ENCODE measurements around the gene WNT3A. TPM values are rescaled to one million over a fixed set of nuclear protein-coding genes. Genes with fewer than 3 reads are reported as not detected.

The WNT3A gene
- total RNA-seq, 1 donor from 2014 or later = 0.39 TPM

DNA sequence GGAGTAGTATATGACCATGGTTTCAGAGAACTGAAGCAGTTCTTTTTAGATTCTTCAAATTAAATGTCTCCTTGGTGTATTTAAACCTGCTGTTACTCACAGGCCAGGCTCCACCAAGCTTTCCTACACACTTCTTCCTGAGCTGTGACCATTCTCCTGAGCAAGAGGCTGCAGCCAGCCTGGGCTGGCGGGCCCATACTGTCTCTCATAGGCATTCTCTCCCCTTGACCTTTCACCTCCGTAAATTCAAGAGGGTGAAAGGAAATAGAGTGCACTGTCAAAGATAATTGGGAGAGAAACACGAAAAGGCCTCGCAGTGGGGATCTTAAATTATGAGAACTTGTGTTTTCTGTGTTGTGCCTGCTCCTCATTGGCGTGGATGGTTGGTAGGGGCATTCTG, 78.0 kb downstream of the WNT3A start:
- no peak for DNase-seq

DNA sequence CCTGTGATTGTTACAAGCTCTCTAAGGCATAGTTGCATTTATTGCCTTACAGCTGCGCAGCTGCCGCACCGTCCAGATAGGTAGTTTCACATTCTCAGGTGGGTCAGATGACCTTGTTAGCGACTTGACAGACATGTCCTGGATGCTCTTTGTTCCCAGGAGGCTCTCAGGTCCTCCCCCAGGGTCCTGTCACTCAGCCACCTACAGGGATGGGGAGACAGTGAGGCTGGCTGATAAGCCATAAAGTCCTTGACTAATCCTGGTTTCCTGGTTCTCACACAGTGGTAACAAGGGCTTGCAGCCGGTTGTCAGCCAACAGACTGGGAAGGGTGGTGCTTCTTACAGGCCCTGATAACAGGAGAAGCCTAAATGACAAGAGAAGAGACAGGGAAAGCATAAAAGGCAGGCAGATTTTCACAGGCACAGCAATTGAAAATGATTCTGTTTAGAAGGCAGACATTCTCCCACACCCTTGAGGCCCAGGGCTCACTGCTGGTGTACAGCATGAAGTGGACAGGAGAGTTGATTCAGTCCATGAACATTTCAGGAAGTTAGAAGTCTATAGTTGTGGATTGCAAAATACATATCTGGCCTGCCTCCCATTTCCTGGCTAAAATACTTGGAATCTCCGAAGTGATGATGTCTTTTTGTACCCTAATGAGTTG, 78.6 kb downstream of the WNT3A start:
- no peak for DNase-seq

DNA sequence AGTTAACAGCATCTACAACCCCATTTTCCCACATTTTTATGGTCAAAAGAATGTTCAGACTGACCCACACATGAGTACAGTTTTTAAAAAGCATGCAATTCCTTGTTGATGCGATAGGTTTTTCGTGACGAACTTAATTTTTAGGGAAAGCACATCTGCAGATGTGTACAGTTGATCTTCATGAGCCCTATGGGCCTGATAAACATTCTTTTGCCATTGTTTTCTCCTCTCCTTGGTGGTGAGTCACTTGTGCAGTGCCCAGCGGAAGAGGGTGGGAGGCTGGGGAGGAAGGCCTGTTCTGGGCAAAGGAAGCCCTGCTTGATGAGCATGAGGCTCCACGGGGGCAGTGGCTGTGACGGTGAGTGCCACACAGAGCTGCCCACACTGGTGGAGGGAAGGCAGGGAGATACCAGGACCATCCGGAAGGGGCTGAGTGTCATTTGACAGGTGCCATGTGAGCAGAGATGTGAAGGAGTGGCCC, 81.0 kb downstream of the WNT3A start:
- no peak for DNase-seq

GRCh38 chr1:228088586-228089498, 82.0 kb downstream of the WNT3A start:
- DNase-seq = no peak

DNA sequence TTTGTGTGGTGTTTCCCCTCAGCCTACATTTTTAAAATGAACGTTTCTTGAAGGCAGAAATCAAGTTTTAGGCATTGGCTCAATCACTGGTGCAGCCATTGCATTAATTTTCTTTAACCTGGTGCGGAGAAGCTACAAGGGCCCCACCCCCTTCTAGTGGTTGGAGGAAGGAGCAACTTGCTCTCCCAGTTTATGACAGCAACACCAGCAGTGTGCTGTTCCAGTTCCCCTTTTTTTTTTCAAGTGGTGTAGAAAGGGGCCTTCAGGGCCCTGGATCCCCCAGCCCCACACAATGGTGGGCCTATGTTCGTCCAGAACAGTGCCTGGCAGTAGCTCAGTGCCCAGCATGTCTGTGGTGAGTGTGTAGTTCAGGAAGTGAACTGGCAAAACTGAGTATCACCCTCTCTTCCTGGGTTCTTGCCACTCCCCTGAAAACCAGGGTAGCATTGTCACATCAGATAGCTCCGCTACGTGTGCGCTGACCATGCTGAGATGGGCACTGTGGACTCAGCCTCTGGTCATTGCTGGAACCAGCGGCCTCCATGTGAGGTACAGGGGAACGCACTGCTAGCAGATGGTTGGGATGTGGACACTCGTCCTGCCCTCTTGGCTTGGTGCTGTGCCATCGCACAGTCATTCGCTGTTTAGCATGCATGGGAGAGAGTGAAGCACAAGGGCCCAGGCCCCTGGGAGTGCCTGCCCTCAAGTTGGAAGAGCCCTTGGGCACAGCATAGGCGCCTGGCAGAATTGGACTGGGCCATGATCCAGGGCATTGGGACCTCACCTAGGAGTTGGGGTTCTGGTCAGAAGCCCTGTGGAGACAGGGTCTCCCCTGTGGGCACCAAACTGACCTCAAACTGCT, 83.0 kb downstream of the WNT3A start:
- DNase-seq = no peak

DNA sequence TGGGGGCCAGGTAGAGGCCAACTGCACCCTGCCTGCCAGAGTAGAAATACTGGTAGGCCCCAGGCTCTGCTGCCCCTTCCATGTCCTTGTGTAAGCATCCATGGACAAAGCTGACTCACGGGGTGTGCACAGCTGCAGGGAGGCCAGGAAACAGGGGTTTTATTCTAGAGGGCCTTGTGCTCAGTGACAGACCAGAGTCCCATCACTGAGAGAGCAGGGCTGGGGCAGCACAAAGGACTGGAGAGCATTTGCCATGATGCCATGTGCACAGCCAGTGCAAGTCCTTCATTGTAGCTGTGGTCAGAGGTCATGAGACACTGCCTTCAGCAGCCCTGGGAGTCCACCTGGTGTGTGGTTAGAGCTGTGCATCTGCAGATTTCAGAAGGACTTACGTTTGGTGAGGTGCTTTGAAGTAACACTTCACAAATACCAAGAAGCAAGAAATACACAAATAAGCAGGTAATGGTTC, 83.8 kb downstream of the WNT3A start:
- no peak for DNase-seq

DNA sequence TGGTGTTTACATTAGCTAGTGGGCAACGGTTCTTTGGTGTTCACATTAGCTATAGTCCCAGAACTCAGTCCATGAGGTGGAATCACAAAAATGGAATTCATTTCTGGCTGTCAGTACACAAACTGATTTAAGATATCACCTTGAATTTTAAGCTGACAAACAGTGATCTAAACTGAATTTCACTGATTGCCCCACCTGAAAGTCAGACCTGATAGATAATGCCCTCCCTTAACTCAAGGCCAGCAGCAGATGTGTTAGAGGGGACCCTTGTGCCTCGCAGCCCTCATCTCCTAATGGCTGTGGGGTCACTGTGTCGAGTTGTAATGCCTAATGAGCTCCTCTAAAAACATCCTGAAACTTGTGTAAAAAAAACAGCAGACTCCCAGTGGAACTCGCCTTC, 84.3 kb downstream of the WNT3A start:
- DNase-seq = no peak

DNA sequence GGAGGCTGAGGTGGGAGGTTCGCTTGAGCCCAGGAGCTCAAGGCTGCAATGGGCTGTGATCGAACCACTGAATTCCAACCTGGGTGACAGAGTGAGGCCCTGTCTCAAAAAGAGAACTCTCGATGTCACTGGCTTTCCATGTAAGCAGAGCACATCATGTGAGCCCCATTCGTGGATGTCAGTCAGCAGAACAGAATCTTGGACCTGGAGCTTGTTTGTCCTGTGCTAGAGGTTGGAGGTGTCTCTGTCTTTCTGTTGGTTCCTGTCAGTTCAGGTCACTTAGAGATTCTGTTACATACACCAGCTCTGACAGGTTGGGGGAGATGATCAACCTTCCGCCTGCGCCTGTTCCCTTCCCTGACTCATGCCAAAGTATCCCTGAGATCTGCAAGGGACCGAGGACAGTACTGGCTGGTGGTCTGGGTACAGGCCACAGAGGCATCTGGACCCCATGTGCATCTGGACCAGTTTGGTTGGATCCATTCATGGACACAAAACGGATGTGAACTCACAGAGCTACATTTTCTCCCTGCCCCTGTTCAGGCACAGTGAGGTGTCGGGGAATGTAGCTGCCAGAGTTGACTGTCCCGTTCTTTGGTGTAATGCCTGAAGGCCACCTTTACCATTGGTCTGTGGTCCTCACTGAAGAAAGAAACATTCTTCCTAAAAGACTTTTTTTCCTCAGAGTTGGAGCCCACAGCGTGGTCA, 85.7 kb downstream of the WNT3A start:
- DNase-seq = no peak

GRCh38 chr1:228093050-228093906, 86.5 kb downstream of the WNT3A start:
- no peak for DNase-seq

DNA sequence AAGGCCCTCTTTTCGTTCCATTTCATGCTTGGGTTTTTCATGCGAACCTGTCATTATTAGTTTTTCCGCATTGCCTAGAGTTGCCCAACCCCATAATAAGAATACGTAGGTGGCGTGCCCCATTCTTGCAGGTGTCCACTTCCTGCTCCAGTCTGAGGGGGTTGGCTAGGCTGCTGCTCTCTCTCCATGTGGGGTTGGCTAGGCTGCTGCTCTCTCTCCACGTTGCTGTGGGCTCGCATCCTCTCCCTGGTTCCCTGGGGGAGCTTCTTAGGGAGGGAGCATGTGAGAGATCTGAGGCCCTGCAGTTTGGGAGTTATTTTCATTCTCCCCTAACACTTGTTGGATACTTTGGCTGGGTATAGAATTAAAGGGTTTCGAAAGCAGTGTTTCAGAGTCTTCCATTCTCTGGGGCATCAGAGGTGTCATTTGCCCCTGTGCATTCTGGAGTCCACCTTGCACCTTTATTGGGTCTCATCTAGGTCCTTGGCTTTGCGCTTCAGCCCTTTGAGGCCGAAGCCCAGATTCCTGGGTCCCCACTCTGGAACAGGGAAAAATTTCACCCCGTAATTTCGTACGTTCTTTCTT, 87.7 kb downstream of the WNT3A start:
- DNase-seq = no peak

- no peak for DNase-seq
Observed at GRCh38 chr1:228095161-228095560, 88.4 kb downstream of the WNT3A start.

DNA sequence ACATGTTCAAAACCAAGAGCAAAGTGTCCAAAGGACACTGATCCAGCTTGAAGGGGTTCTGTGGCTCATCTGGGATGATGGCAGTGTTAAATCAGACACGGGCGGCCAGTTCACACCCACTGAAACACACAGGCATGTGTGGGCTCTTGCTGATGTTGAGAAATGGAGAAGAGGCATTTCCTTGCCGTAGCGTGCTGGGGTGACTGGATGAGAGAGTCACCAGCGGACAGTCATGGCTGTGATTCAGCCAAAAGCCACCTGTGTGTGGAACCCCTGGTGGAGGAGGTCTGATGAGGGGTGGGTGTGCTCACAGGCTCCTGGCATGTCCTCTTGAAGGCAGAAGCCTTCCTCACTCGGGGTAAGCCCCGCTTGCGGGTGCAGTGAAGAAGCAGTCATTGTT, 89.1 kb downstream of the WNT3A start:
- DNase-seq = no peak

- DNase-seq = no peak
Observed at GRCh38 chr1:228096416-228097332, 89.9 kb downstream of the WNT3A start.

DNA sequence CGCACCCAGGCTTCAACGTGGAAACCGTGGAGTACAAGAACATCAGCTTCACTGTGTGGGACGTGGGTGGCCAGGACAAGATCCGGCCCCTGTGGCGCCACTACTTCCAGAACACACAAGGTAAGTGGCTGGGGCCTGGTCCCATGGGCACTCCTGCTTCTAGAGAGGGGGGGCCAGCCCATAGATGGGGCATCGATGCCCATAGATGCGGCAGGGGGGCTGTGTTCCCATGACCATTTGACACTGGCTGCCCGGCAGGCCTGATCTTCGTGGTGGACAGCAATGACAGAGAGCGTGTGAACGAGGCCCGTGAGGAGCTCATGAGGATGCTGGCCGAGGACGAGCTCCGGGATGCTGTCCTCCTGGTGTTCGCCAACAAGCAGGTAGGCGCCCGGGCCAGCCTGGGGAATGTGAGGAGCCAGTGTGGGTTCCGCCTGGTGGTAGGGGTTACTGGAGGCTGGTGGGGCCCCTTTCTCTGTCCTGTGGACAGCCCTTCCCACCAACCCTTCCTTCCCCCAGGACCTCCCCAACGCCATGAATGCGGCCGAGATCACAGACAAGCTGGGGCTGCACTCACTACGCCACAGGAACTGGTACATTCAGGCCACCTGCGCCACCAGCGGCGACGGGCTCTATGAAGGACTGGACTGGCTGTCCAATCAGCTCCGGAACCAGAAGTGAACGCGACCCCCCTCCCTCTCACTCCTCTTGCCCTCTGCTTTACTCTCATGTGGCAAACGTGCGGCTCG, 90.7 kb downstream of the WNT3A start:
- DNase-seq = no peak

DNA sequence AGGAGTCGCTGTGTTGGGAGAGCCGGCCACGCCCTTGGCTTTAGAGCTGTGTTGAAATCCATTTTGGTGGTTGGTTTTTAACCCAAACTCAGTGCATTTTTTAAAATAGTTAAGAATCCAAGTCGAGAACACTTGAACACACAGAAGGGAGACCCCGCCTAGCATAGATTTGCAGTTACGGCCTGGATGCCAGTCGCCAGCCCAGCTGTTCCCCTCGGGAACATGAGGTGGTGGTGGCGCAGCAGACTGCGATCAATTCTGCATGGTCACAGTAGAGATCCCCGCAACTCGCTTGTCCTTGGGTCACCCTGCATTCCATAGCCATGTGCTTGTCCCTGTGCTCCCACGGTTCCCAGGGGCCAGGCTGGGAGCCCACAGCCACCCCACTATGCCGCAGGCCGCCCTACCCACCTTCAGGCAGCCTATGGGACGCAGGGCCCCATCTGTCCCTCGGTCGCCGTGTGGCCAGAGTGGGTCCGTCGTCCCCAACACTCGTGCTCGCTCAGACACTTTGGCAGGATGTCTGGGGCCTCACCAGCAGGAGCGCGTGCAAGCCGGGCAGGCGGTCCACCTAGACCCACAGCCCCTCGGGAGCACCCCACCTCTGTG, 91.6 kb downstream of the WNT3A start:
- DNase-seq = no peak

- DNase-seq = no peak
Observed at GRCh38 chr1:228099331-228099732, 92.5 kb downstream of the WNT3A start.

DNA sequence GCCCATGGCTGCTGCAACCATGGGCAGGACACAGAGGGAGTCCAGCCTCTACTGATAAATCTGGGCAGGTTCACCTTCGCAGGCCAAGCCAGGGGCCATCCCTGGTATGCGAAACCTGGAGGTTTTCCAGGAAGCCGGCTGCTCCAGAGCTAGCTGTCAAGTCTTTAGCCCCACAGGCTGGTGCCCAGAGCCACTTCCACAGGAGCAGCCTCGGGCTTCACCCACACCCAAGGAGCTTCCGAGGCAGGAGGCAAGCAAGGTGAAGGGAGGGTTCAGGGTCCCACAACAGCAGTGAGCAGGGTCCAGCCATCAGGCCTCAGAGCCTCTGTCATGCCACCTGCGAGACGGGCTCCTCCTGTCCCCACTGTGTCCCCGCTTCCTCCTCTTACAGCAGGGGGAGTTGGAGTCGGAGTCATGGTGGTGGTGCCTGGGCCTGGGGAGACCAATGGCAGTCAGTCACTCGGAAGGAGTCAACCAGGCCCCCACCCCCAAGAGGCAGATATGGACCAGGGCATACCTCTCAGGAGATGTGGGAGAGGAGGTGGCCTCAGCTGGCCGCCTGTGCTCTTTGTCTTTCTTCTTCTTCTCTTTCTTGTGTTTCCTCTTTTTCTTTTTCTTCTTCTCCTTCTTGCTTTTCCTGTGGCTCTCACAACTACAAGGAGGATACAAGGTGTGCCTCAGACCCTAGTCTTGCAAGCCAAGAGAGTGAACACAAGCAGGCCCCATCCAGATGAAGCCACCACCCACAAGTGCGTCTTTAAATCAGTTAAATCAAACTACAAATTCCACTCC, 94.2 kb downstream of the WNT3A start:
- no peak for DNase-seq
